PC-9 (cell line): ENCODE measurements around the gene SPTA1. TPM values are rescaled to one million over a fixed set of nuclear protein-coding genes. Genes with fewer than 3 reads are reported as not detected.

ENCODE experiments used
- Bru-seq: library from RNA; stranded (reverse); fragments of 400-500 nt; gene quantifications from one replicate; lab custom pipeline; 2021; lab: Mats Ljungman, UMichigan
- BruChase-seq, 2 experiments: library from RNA; stranded (reverse); fragments of 400-500 nt; gene quantifications; one replicate each; lab custom pipeline; 2021; lab: Mats Ljungman, UMichigan
- BruUV-seq: library from RNA; stranded (reverse); fragments of 400-500 nt; replicated peaks from 2 replicates; lab custom pipeline; 2021; lab: Mats Ljungman, UMichigan
- CTCF ChIA-PET: fragments of 300-600 bp; sonication (Branson Sonifier 250); formaldehyde crosslinking; loops from one replicate; lab custom pipeline; 2022; ENCODE audit warnings: antibody characterized with exemption; lab: Charles Lee
- POLR2A ChIA-PET: fragments of 300-600 bp; sonication (Branson Sonifier 250); formaldehyde crosslinking; loops from one replicate; lab custom pipeline; 2022; ENCODE audit warnings: antibody characterized with exemption; ENCODE audit not compliant: unreplicated experiment; lab: Charles Lee
- DNase-seq, 2 experiments: peaks; one replicate each; pipeline versions ENCODE4 v3.0.0 to v3.0.0-alpha.2; 2015 to 2022; ENCODE audit warnings: mixed read lengths in 1 of 2
- H2AFZ ChIP-seq: fragments of 200-600 bp; sonication (generic); 2 replicates; pipeline ENCODE4 v1.8.1; 2017; ENCODE audit warnings: antibody characterized with exemption
- H3F3A ChIP-seq: fragments of 200-600 bp; sonication (generic); 2 replicates; pipeline ENCODE4 v1.8.1; 2017; ENCODE audit warnings: antibody characterized with exemption, mild to moderate bottlenecking, low read depth; ENCODE audit not compliant: insufficient read depth
- H3K27ac ChIP-seq: fragments of 200-600 bp; sonication (generic); 2 replicates; pipeline ENCODE4 v1.6.1; 2016; ENCODE audit warnings: mixed run types
- H3K27me3 ChIP-seq: fragments of 200-600 bp; sonication (generic); 2 replicates; pipeline ENCODE4 v1.6.1; 2016; ENCODE audit warnings: low read depth, mixed run types; ENCODE audit not compliant: insufficient read depth
- H3K36me3 ChIP-seq: fragments of 200-600 bp; sonication (generic); 2 replicates; pipeline ENCODE4 v1.6.1; 2016; ENCODE audit warnings: low read depth, mixed run types
- H3K4me1 ChIP-seq: fragments of 200-600 bp; sonication (generic); replicated peaks from 2 replicates; pipeline ENCODE4 v1.6.1; 2016; ENCODE audit warnings: mixed run types; ENCODE audit not compliant: insufficient read depth
- H3K4me2 ChIP-seq: fragments of 200-600 bp; sonication (generic); 2 replicates; pipeline ENCODE4 v1.6.1; 2017; ENCODE audit warnings: mixed run types
- H3K4me3 ChIP-seq: fragments of 200-600 bp; sonication (generic); 2 replicates; pipeline ENCODE4 v1.6.1; 2016; ENCODE audit warnings: mixed run types
- H3K79me2 ChIP-seq: fragments of 200-600 bp; sonication (generic); 2 replicates; pipeline ENCODE4 v1.6.1; 2017; ENCODE audit warnings: low read depth, mixed run types
- H3K9me2 ChIP-seq: fragments of 200-600 bp; sonication (generic); 2 replicates; pipeline ENCODE4 v1.8.1; 2017; ENCODE audit warnings: mild to moderate bottlenecking; ENCODE audit not compliant: insufficient read depth
- H3K9me3 ChIP-seq: fragments of 200-600 bp; sonication (generic); 2 replicates; pipeline ENCODE4 v1.8.1; 2016; ENCODE audit warnings: low read depth; ENCODE audit not compliant: insufficient read depth
- H4K20me1 ChIP-seq: fragments of 200-600 bp; sonication (generic); 2 replicates; pipeline ENCODE4 v1.8.1; 2017; ENCODE audit not compliant: insufficient read depth
- EZH2 ChIP-seq: fragments of 200-600 bp; sonication (generic); IDR thresholded peaks from 2 replicates; pipeline ENCODE4 v1.8.0; 2017; ENCODE audit warnings: antibody characterized with exemption, low read depth
- intact Hi-C: fragments of 100-400 bp; cut with micrococcal nuclease; formaldehyde crosslinking; loops from one replicate; pipeline ENCODE4 v1.10.0; 2022; ENCODE audit not compliant: unreplicated experiment
- long read RNA-seq: library from polyadenylated mRNA; stranded (forward); transcript quantifications from one replicate; pipeline ENCODE4 v2.0.0, GENCODE V29; 2022
- total RNA-seq: library from RNA; stranded (reverse); gene quantifications from 2 replicates; pipeline ENCODE4 v1.2.3, GENCODE V29; 2021
- TF ChIP-seq, protein P1 (sequence below): fragments of 200-600 bp; sonication (generic); conservative IDR thresholded peaks from 2 replicates; pipeline ENCODE4 v1.6.1; 2017; ENCODE audit warnings: mixed run types, antibody characterized with exemption, mild to moderate bottlenecking, moderate library complexity

SPTA1 gene
- total RNA-seq (not detected in 2 replicates), Bru-seq, nascent RNA (percentile 1 among the genes with signal in this experiment), BruChase-seq, experiment 1, labeled RNA remaining after a 2-hour chase (not detected), BruChase-seq, experiment 2, labeled RNA remaining after a 6-hour chase (not detected)
- long read RNA-seq = 0 reads

GRCh38 chr1:158686111-158687009, at the start of gene SPTA1:
Gene SPTA1 (minus strand): TSS chr1:158686715. CDS start chr1:158686517, 198 bp downstream.
- no peaks in the 10 kb centered on the region for H4K20me1 ChIP-seq
- H3F3A ChIP-seq = no peaks in the 10 kb centered on the region
- no peak within 1 kb of the TSS for H3K4me2 ChIP-seq
- CTCF ChIA-PET = no interaction called here
- H3K27me3 ChIP-seq = 0 out of 2 replicates have a peak, but pooled peaks cover 4% of the 10 kb centered on the region
- BruUV-seq = no TSS peak
- H3K27ac ChIP-seq = no peak within 1 kb of the TSS
- TF ChIP-seq EZH2 = no peak
- TF ChIP-seq, protein P1, sequence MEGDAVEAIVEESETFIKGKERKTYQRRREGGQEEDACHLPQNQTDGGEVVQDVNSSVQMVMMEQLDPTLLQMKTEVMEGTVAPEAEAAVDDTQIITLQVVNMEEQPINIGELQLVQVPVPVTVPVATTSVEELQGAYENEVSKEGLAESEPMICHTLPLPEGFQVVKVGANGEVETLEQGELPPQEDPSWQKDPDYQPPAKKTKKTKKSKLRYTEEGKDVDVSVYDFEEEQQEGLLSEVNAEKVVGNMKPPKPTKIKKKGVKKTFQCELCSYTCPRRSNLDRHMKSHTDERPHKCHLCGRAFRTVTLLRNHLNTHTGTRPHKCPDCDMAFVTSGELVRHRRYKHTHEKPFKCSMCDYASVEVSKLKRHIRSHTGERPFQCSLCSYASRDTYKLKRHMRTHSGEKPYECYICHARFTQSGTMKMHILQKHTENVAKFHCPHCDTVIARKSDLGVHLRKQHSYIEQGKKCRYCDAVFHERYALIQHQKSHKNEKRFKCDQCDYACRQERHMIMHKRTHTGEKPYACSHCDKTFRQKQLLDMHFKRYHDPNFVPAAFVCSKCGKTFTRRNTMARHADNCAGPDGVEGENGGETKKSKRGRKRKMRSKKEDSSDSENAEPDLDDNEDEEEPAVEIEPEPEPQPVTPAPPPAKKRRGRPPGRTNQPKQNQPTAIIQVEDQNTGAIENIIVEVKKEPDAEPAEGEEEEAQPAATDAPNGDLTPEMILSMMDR = no peak
- intact Hi-C loops = no loop called here
- no peak for DNase-seq
- POLR2A ChIA-PET = no interaction called here
- H3K36me3 ChIP-seq = no peaks in the 10 kb centered on the region
- H3K9me3 ChIP-seq = no peaks in the 10 kb centered on the region; the same call in 1 of the 2 replicates
- H2AFZ ChIP-seq = no peak within 1 kb of the TSS
- no peaks in the 10 kb centered on the region for H3K9me2 ChIP-seq
- H3K4me1 ChIP-seq = no peaks in the 10 kb centered on the region
- no peaks in the 10 kb centered on the region for H3K79me2 ChIP-seq
- H3K4me3 ChIP-seq = no peak within 1 kb of the TSS

DNA sequence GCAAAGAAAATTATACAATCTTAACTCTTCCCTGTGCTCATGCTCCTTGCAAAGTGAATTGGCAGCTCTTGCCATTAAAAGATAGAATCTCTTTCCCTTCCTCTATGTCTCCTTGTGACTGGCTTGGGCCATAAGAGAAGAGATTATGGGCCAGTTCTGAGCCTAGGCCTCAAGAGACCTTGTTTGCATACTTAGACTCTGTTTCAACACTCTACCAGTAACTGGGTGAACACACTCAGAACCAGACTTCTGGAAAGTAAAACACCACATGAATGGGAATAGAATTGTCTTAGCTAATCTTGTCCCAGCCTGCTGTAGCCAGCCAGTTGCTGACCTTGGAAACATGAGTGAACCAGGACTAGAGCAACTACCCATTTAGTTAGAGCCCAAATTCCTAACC, 49.3 kb upstream of the SPTA1 start:
- no peaks in the 10 kb centered on the region for H4K20me1 ChIP-seq
- H3K9me3 ChIP-seq = no peaks in the 10 kb centered on the region
- H3K79me2 ChIP-seq = no peaks in the 10 kb centered on the region
- H3K27ac ChIP-seq = no peak overlapping the region
- CTCF ChIA-PET = no interaction called here
- 0 out of 2 replicates have a peak, but pooled peaks cover 6% of the 10 kb centered on the region for H3K27me3 ChIP-seq
- H3K36me3 ChIP-seq = no peaks in the 10 kb centered on the region
- H2AFZ ChIP-seq = no peak overlapping the region
- no peak overlapping the region for H3K4me2 ChIP-seq
- no peak for DNase-seq
- H3F3A ChIP-seq = no peaks in the 10 kb centered on the region
- no peaks in the 10 kb centered on the region for H3K4me1 ChIP-seq
- H3K9me2 ChIP-seq = no peaks in the 10 kb centered on the region
- no peak overlapping the region for H3K4me3 ChIP-seq
- TF ChIP-seq EZH2 = no peak
- TF ChIP-seq, protein P1 = no peak
- no TSS peak for BruUV-seq
- intact Hi-C loops = no loop called here
- POLR2A ChIA-PET = no interaction called here

DNA sequence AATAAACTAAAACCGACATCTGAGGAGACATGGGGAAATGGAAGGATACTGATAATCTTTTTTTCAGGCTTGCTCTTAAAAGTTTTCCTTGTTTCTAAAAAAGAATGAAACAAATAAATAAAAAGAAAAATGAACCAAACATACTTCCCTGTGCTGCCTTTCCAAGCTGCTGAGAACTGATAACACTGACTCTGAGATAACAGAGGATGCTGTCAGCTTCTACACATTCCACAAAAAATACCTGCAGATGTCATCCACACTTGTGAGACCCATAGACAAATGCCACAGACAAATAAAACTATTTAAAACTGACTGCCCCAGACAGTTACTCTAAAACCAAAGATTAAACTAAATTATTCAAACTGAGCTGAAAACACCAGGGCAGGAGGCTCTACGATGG, 46.0 kb upstream of the SPTA1 start:
- H4K20me1 ChIP-seq = no peaks in the 10 kb centered on the region
- no TSS peak for BruUV-seq
- H3K36me3 ChIP-seq = no peaks in the 10 kb centered on the region
- no peak overlapping the region for H3K27ac ChIP-seq
- ChIA-PET POLR2A (no interaction called here), CTCF (no interaction called here)
- H3K79me2 ChIP-seq = no peaks in the 10 kb centered on the region
- no peaks in the 10 kb centered on the region for H3K4me1 ChIP-seq
- DNase-seq = no peak
- no peak overlapping the region for H3K4me2 ChIP-seq
- no peaks in the 10 kb centered on the region for H3F3A ChIP-seq
- intact Hi-C loops = no loop called here
- no peak overlapping the region for H2AFZ ChIP-seq
- H3K4me3 ChIP-seq = no peak overlapping the region
- no peaks in the 10 kb centered on the region for H3K9me3 ChIP-seq
- TF ChIP-seq EZH2 = no peak
- TF ChIP-seq, protein P1 = no peak
- H3K9me2 ChIP-seq = no peaks in the 10 kb centered on the region
- no peaks in the 10 kb centered on the region for H3K27me3 ChIP-seq
